Ovary (tissue), 9 donors: ENCODE data around the gene CHAMP1. TPM values are rescaled to one million over a fixed set of nuclear protein-coding genes. Genes with fewer than 3 reads are reported as not detected.
"Not testable (repeated sequence)": the region's sequence is repeated elsewhere in the genome, so short reads cannot be mapped to it uniquely, and the experiment has no call there.

Experiments
- DNase-seq, 5 donors: peaks; one replicate each; pipeline ENCODE4 v3.0.0-alpha.2; 2019 to 2020
- H3K27ac ChIP-seq, 2 donors: fragments of 200-600 bp; one replicate each; pipeline versions ENCODE4 v1.5.1 to v1.8.0; 2019 to 2022
- H3K27me3 ChIP-seq: fragments of 200-600 bp; one replicate; pipeline ENCODE4 v1.8.0; 2022
- H3K36me3 ChIP-seq: fragments of 200-600 bp; sonication (generic); one replicate; pipeline ENCODE4 v1.5.1; 2019
- H3K4me1 ChIP-seq: one replicate; pipeline ENCODE4 v1.8.1; 2013; ENCODE audit warnings: mild to moderate bottlenecking, moderate library complexity; ENCODE audit not compliant: insufficient read depth
- H3K4me3 ChIP-seq: fragments of 200-600 bp; sonication (generic); one replicate; pipeline ENCODE4 v1.5.1; 2017
- H3K9me3 ChIP-seq, 2 donors: fragments of 200-600 bp in 1 of 2; sonication (generic) in 1 of 2; one replicate each; pipeline versions ENCODE4 v1.5.1 to v1.8.1; 2013 to 2019; ENCODE audit warnings: mild to moderate bottlenecking in 1 of 2, moderate library complexity in 1 of 2
- CTCF ChIP-seq, 3 donors: fragments of 450-650 bp in 2 of 3; fragments of 200-600 bp in 1 of 3; IDR thresholded peaks; one replicate each; pipeline versions ENCODE4 v1.5.1 to v1.8.0; 2016 to 2022; ENCODE audit warnings: antibody characterized with exemption in 3 of 3, mild to moderate bottlenecking in 1 of 3
- EP300 ChIP-seq: sonication (generic); formaldehyde crosslinking; IDR thresholded peaks from one replicate; pipeline ENCODE4 v1.6.1; 2017; ENCODE audit warnings: antibody characterized with exemption
- POLR2A ChIP-seq: fragments of 450-650 bp; IDR thresholded peaks from one replicate; pipeline ENCODE4 v1.6.1; 2017; ENCODE audit warnings: antibody characterized with exemption, mild to moderate bottlenecking, moderate library complexity
- WGBS, 3 donors: extraction: QIAGEN DNeasy Blood & Tissue Kit in 1 of 3; methylation state at CpG; one replicate each; pipeline versions ENCODE4 v1.1.5 to v1.1.7; 2013 to 2017; 5-methylcytosine and 5-hydroxymethylcytosine counted together
- intact Hi-C, 4 donors: fragments of 100-400 bp; cut with DNase I; formaldehyde crosslinking; loops; one replicate each; pipeline versions ENCODE4 v1.11.0 to v1.15.1; 2022 to 2023
- polyA plus RNA-seq, 2 donors: library from polyadenylated mRNA; stranded (reverse); fragments of 200-250 nt in 1 of 2; fragments of 350-450 nt in 1 of 2; fragmentation: Illumina TruSeq in 1 of 2; extraction: RNeasy Lipid Tissue Mini Kit (QIAGEN cat#74804) in 1 of 2; gene quantifications; one replicate each; pipeline ENCODE4 v1.2.3, GENCODE V29; 2013 to 2014
- total RNA-seq, 7 donors: library from RNA; depleted of rRNA in 2 of 7; stranded (reverse); fragments of >200 nt in 2 of 7; fragmentation: NEBNext Ultra II Directional in 3 of 7; extraction: Animal tissue kit (Norgen Biotek cat#: 25700) in 3 of 7; gene quantifications; one replicate each; pipeline versions ENCODE4 v1.1.0 to v1.2.4, GENCODE V29; 2016 to 2023
- donor health status: DM: no; HTN: no; CAD: no; lungs with moderate emphysema.
- donor health status: DM: no; HTN: no; CAD: no.
- donor health status: Bipolar disorder and iron deficiency.
- donor health status: DM: yes; HTN: yes; CAD: no.
- donor health status: DM: no; HTN: no; CAD: no.
- donor health status: DM: yes; HTN: yes; CAD: no.

The CHAMP1 gene
- total and polyA plus RNA-seq, 9 donors: 7.2 to 34.4 (median 17.9) TPM

DNA sequence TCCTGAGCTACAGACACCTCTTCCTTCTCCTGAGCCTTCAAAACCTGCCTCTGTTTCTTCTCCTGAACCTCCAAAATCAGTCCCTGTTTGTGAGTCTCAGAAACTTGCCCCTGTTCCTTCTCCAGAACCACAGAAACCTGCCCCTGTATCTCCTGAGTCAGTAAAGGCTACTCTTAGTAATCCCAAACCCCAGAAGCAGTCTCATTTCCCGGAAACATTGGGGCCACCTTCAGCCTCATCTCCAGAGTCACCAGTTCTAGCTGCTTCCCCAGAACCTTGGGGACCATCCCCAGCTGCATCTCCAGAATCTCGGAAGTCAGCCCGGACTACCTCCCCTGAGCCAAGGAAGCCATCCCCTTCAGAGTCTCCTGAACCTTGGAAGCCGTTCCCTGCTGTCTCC lies 10.0 kb downstream of the CHAMP1 start:
- Histone ChIP-seq H3K27me3 (no peaks in the 10 kb centered on the region), H3K4me3 (no peak overlapping the region), H3K36me3 (no peaks in the 10 kb centered on the region), H3K9me3 (no peaks in the 10 kb centered on the region), H3K4me1 (no peaks in the 10 kb centered on the region), H3K27ac (no peak overlapping the region)
- 97 to 100% (median 99%) methylated on average over 4 of the region's 4 CpGs for WGBS, 3 donors
- no peak for DNase-seq
- intact Hi-C loops: no loop called here
- no peak for TF ChIP-seq EP300
- TF ChIP-seq CTCF (IDR thresholded peaks at IDR 0.05): no peak
- no peak for TF ChIP-seq POLR2A

DNA sequence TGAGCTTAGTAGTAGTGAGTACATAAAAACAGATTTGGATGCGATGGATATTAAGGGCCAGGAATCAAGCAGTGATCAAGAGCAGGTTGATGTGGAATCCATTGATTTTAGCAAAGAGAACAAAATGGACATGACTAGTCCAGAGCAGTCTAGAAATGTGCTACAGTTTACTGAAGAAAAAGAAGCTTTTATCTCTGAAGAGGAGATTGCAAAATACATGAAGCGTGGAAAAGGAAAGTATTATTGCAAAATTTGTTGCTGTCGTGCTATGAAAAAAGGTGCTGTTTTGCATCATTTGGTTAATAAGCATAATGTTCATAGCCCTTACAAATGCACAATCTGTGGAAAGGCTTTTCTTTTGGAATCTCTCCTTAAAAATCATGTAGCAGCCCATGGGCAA lies 11.4 kb downstream of the CHAMP1 start:
- H3K27me3 ChIP-seq: no peaks in the 10 kb centered on the region
- TF ChIP-seq CTCF (IDR thresholded peaks at IDR 0.05): no peak
- H3K4me1 ChIP-seq: no peaks in the 10 kb centered on the region
- intact Hi-C loops: no loop called here
- no peak overlapping the region for H3K27ac ChIP-seq
- DNase-seq: no peak
- no peaks in the 10 kb centered on the region for H3K9me3 ChIP-seq
- H3K36me3 ChIP-seq: no peaks in the 10 kb centered on the region
- 74 to 88% (median 79%) methylated on average over 3 of the region's 3 CpGs for WGBS, 3 donors
- no peak overlapping the region for H3K4me3 ChIP-seq

DNA sequence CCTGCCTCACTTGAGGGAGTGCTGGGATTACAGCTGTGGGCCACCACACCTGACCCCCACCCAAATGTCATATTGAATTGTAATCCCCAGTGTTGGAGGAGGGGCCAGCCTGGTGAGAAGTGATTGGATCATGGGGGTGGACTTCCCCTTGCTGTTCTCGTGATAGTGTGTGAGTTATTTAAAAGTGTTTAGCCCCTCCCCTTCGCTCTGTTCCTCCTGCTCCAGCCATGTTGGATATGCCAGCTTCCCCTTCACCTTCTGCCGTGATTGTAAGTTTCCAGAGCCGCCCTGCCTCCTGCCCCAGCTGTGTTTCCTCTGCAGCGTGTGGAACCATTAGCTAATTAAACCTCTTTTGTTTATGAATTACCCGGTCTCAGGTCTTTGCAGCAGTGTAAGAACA lies 13.7 kb downstream of the CHAMP1 start:
- TF ChIP-seq POLR2A (no peak), CTCF (IDR thresholded peaks at IDR 0.05) (no peak), EP300 (no peak)
- 80 to 85% (median 85%) methylated on average over 6 of the region's 6 CpGs for WGBS, 3 donors
- Histone ChIP-seq H3K36me3 (no peaks in the 10 kb centered on the region), H3K27ac (no peak overlapping the region), H3K4me3 (no peak overlapping the region), H3K27me3 (no peaks in the 10 kb centered on the region), H3K9me3 (no peaks in the 10 kb centered on the region), H3K4me1 (no peaks in the 10 kb centered on the region)
- intact Hi-C loops: no loop called here
- DNase-seq: no peak

- no peak for DNase-seq
- TF ChIP-seq CTCF (IDR thresholded peaks at IDR 0.05) (no peak), POLR2A (no peak), EP300 (no peak)
- intact Hi-C loops: no loop called here
- 93 to 100% (median 98%) methylated on average over 1 of the region's 1 CpG for WGBS, 3 donors
- H3K4me3 ChIP-seq: no peak overlapping the region
- no peaks in the 10 kb centered on the region for H3K36me3 ChIP-seq
- no peaks in the 10 kb centered on the region for H3K9me3 ChIP-seq
- no peak overlapping the region for H3K27ac ChIP-seq
- H3K4me1 ChIP-seq: no peaks in the 10 kb centered on the region
- H3K27me3 ChIP-seq: no peaks in the 10 kb centered on the region
Measured at GRCh38 chr13:114328595-114328994, 14.3 kb downstream of the CHAMP1 start.

DNA sequence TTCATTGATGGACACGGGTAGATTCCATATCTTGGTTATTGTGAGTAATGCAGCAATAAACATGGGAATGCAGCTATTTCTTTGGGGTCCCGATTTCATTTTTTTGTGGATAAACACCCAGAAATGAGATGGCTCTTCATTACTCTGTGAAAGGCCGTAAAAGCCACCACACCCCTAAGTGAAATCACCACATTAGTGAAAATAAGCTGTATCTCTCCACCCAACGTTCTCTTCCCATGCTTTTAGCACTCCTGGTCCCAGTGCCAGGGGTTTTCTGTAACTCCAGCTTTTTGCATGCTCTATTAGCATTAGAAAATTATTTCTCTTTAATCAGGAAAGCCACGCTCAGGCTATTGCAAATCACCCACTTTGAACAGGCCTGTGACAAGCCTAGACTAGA lies 15.8 kb downstream of the CHAMP1 start:
- Histone ChIP-seq H3K27me3 (no peaks in the 10 kb centered on the region), H3K36me3 (no peaks in the 10 kb centered on the region), H3K4me1 (no peaks in the 10 kb centered on the region), H3K9me3 (no peaks in the 10 kb centered on the region), H3K27ac (no peak overlapping the region), H3K4me3 (no peak overlapping the region)
- DNase-seq: no peak
- TF ChIP-seq CTCF (IDR thresholded peaks at IDR 0.05) (no peak), POLR2A (no peak), EP300 (no peak)
- intact Hi-C loops: no loop called here
- 78 to 82% (median 79%) methylated on average over 5 of the region's 5 CpGs for WGBS, 3 donors

DNA sequence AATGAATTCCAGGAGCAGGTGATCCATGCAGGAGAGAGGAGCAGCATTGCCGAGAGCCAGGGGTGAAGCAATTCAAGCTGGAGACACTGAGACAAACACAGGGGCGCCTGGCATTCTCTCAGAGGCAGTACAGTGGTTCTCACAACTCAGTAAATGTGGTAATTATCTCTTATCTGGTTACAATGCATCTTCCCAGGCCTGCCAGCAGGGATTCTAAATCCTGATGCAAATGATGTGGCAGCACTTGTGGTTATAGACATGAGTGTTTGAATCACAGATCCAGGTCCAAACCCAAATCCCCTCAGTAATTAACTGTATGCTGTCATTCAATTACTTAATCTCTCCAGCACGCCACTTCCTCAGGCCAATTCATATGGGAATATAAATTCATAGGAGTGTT lies 19.6 kb downstream of the CHAMP1 start:
- H3K4me1 ChIP-seq, DNase-seq, H3K36me3 ChIP-seq, H3K4me3 ChIP-seq, H3K27ac ChIP-seq, intact Hi-C loops, H3K27me3 ChIP-seq, H3K9me3 ChIP-seq: not testable (repeated sequence)
- WGBS, 3 donors: 77 to 79% (median 77%) methylated on average over 3 of the region's 3 CpGs
